A673 (cell line): Measurements from ENCODE around the gene TIMM10B.

Source experiments
- CTCF ChIP-seq: fragments of 300-800, 200-600 bp; sonication (generic); conservative IDR thresholded peaks from 2 replicates; pipeline ENCODE4 v1.5.1; 2017; ENCODE audit warnings: low read depth, mild to moderate bottlenecking, antibody characterized with exemption, low read length, moderate library complexity, mixed read lengths
- EZH2 ChIP-seq: fragments of 200-600 bp; sonication (generic); IDR thresholded peaks from 2 replicates; pipeline ENCODE4 v1.6.1; 2017; ENCODE audit warnings: borderline replicate concordance, low read depth, mild to moderate bottlenecking, mixed read lengths, antibody characterized with exemption, low read length; ENCODE audit not compliant: poor library complexity, severe bottlenecking

- TF ChIP-seq CTCF (no peak), EZH2 (no peak)
These were observed 45.3 kb downstream of the TIMM10B start for GRCh38 chr11:6526411-6527135.
